Gastroesophageal sphincter (tissue), 4 donors: ENCODE measurements around the gene MT1X. TPM values are rescaled to one million over a fixed set of nuclear protein-coding genes. Genes with fewer than 3 reads are reported as not detected.

Source experiments
- ATAC-seq: fragments of 150-250 bp; one replicate; pipeline ENCODE4 v1.9.1; 2016; ENCODE audit warnings: mild to moderate bottlenecking, moderate library complexity
- H3K27ac ChIP-seq, 4 donors: fragments of 200-600 bp; sonication (generic) in 3 of 4; 1 replicate in 3 of 4; 2 replicates in 1 of 4; pipeline ENCODE4 v1.5.1; 2016 to 2019
- H3K27me3 ChIP-seq: fragments of 200-600 bp; sonication (generic); one replicate; pipeline ENCODE4 v1.5.1; 2019
- H3K36me3 ChIP-seq, 2 donors: fragments of 200-600 bp; sonication (generic); one replicate each; pipeline ENCODE4 v1.5.1; 2019; ENCODE audit warnings: control low read depth in 1 of 2
- H3K4me1 ChIP-seq, 3 donors: fragments of 200-600 bp; sonication (generic); 1 replicate in 2 of 3; 2 replicates in 1 of 3; pipeline ENCODE4 v1.5.1; 2016 to 2019; ENCODE audit warnings: control low read depth in 2 of 3
- H3K4me3 ChIP-seq, 2 donors: fragments of 200-600 bp; sonication (generic); one replicate each; pipeline ENCODE4 v1.5.1; 2019; ENCODE audit warnings: mild to moderate bottlenecking in 1 of 2, moderate library complexity in 1 of 2
- H3K9me3 ChIP-seq, 3 donors: fragments of 200-600 bp; sonication (generic); one replicate each; pipeline ENCODE4 v1.5.1; 2017 to 2019; ENCODE audit warnings: control low read depth in 2 of 3
- CTCF ChIP-seq, 4 experiments: fragments of 200-600 bp in 2 of 4; fragments of 450-650 bp in 2 of 4; sonication (generic) in 1 of 4; IDR thresholded peaks; one replicate each; pipeline ENCODE4 v1.5.1; 2017 to 2019; ENCODE audit warnings: antibody characterized with exemption in 4 of 4, mild to moderate bottlenecking in 2 of 4, moderate library complexity in 2 of 4
- EP300 ChIP-seq: sonication (generic); formaldehyde crosslinking; IDR thresholded peaks from one replicate; pipeline ENCODE4 v1.6.1; 2017; ENCODE audit warnings: antibody characterized with exemption, mild to moderate bottlenecking
- POLR2A ChIP-seq, 2 donors: fragments of 450-650 bp; IDR thresholded peaks; one replicate each; pipeline ENCODE4 v1.6.1; 2017; ENCODE audit warnings: antibody characterized with exemption in 2 of 2, mild to moderate bottlenecking in 2 of 2, moderate library complexity in 1 of 2
- POLR2AphosphoS5 ChIP-seq: sonication (generic); formaldehyde crosslinking; IDR thresholded peaks from one replicate; pipeline ENCODE4 v1.6.1; 2017; ENCODE audit warnings: antibody characterized with exemption
- WGBS, 2 donors: methylation state at CpG; one replicate each; pipeline ENCODE4 v1.1.5; 2018; ENCODE audit warnings: low coverage in 1 of 2; 5-methylcytosine and 5-hydroxymethylcytosine counted together
- total RNA-seq, 4 donors: library from RNA; depleted of rRNA; stranded (reverse); fragments of >200 nt; gene quantifications; one replicate each; pipeline ENCODE4 v1.1.0, GENCODE V29; 2016

Gene MT1X
- total RNA-seq, 4 donors from 2014 or later: 265 to 685 (median 330) TPM

GRCh38 chr16:56641166-56641565, 41.1 kb upstream of the MT1X start:
- WGBS, 2 donors: 92 to 100% methylated on average over 2 of the region's 2 CpGs
- no peaks in the 10 kb centered on the region for H3K9me3 ChIP-seq
- ATAC-seq: no peak
- peaks cover 91% of the 10 kb centered on the region for H3K27me3 ChIP-seq
- no peaks in the 10 kb centered on the region for H3K36me3 ChIP-seq
- H3K27ac ChIP-seq: no peak overlapping the region
- no peak for TF ChIP-seq POLR2A (IDR thresholded peaks at IDR 0.05)
- TF ChIP-seq EP300: no peak
- TF ChIP-seq CTCF (IDR thresholded peaks at IDR 0.05): no peak
- TF ChIP-seq POLR2AphosphoS5: no peak
- H3K4me3 ChIP-seq: no peak overlapping the region
- peaks cover 0 to 37% (median 19%) of the 10 kb centered on the region in 3 donors for H3K4me1 ChIP-seq

- Histone ChIP-seq H3K36me3 (no peaks in the 10 kb centered on the region), H3K4me1 (peaks cover 0 to 30% (median 17%) of the 10 kb centered on the region in 3 donors), H3K4me3 (peak overlapping the region; percentile 32 to 45), H3K9me3 (no peaks in the 10 kb centered on the region), H3K27ac (peak overlapping the region in 3 of 4 donors; percentile 53 to 61 (median 58)), H3K27me3 (peaks cover 91% of the 10 kb centered on the region)
- TF ChIP-seq POLR2AphosphoS5 (peak; percentile 66), EP300 (no peak), CTCF (IDR thresholded peaks at IDR 0.05) (peak in 3 of 4 experiments; percentile 39 to 67 (median 45))
- peak; percentile 90 for ATAC-seq
- WGBS, 2 donors: 80% methylated on average over 1 of the region's 42 CpGs; no CpG with 5 or more reads in 1 of the 2 donors
Measured at GRCh38 chr16:56643080-56643778, 39.0 kb upstream of the MT1X start.

DNA sequence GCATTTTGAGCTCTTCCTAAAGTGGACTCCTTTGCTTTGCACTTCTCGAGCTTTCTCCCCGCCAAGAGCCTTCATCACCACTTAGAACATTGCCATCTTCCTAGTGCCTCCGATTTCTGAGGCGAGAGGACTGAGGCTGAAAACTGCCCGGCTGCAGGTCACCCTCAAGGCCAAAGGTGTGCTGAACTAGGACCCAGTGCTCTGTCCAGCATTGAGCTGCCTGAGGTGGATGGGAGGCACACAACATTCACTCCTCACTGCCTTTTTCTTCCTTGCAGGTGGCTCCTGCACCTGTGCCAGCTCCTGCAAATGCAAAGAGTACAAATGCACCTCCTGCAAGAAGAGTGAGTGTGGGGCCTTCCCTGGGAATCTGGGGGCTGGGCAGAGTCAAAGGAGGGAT, 38.4 kb upstream of the MT1X start:
- 60% methylated on average over 1 of the region's 5 CpGs; no CpG with 5 or more reads in 1 of the 2 donors for WGBS, 2 donors
- peaks cover 0 to 24% (median 11%) of the 10 kb centered on the region in 3 donors for H3K4me1 ChIP-seq
- H3K27ac ChIP-seq: peak overlapping the region in 1 of 4 donors; percentile 61
- peak overlapping the region in 1 of 2 donors; percentile 45 for H3K4me3 ChIP-seq
- no peak for TF ChIP-seq POLR2A (IDR thresholded peaks at IDR 0.05)
- TF ChIP-seq CTCF (IDR thresholded peaks at IDR 0.05): no peak
- no peak for TF ChIP-seq POLR2AphosphoS5
- no peak for TF ChIP-seq EP300
- no peaks in the 10 kb centered on the region for H3K36me3 ChIP-seq
- H3K9me3 ChIP-seq: no peaks in the 10 kb centered on the region
- ATAC-seq: no peak
- H3K27me3 ChIP-seq: peaks cover 91% of the 10 kb centered on the region

- no peaks in the 10 kb centered on the region for H3K36me3 ChIP-seq
- no peaks in the 10 kb centered on the region for H3K9me3 ChIP-seq
- no peak for TF ChIP-seq POLR2AphosphoS5
- no peak for TF ChIP-seq EP300
- no peak for TF ChIP-seq CTCF (IDR thresholded peaks at IDR 0.05)
- no peak for TF ChIP-seq POLR2A (IDR thresholded peaks at IDR 0.05)
- WGBS, 2 donors: 100% methylated on average over 1 of the region's 1 CpG; no CpG with 5 or more reads in 1 of the 2 donors
- no peak overlapping the region for H3K27ac ChIP-seq
- no peak for ATAC-seq
- no peak overlapping the region for H3K4me3 ChIP-seq
- H3K4me1 ChIP-seq: peaks cover 0 to 18% (median 10%) of the 10 kb centered on the region in 3 donors
- peaks cover 89% of the 10 kb centered on the region for H3K27me3 ChIP-seq
Measured at GRCh38 chr16:56645311-56645710, 37.0 kb upstream of the MT1X start.

GRCh38 chr16:56645838-56646237, 36.4 kb upstream of the MT1X start:
- H3K27ac ChIP-seq: no peak overlapping the region
- peaks cover 86% of the 10 kb centered on the region for H3K27me3 ChIP-seq
- WGBS, 2 donors: 0% methylated on average over 1 of the region's 1 CpG
- TF ChIP-seq CTCF (IDR thresholded peaks at IDR 0.05) (no peak), POLR2AphosphoS5 (no peak), EP300 (no peak), POLR2A (IDR thresholded peaks at IDR 0.05) (no peak)
- no peak for ATAC-seq
- H3K36me3 ChIP-seq: no peaks in the 10 kb centered on the region
- peaks cover 0 to 18% (median 10%) of the 10 kb centered on the region in 3 donors for H3K4me1 ChIP-seq
- no peak overlapping the region for H3K4me3 ChIP-seq
- no peaks in the 10 kb centered on the region for H3K9me3 ChIP-seq
